NCI-H2029 treated with DMSO at 0.1 percent for 48 hours (cell line): ENCODE measurements around the gene CBX2.
A peak's percentile ranks its signal among the peaks of the same experiment; 100 is the strongest.

Source experiments
- DNase-seq: peaks from one replicate; lab custom pipeline; 2025; lab: John Stamatoyannopoulos, UW

Gene CBX2

DNA sequence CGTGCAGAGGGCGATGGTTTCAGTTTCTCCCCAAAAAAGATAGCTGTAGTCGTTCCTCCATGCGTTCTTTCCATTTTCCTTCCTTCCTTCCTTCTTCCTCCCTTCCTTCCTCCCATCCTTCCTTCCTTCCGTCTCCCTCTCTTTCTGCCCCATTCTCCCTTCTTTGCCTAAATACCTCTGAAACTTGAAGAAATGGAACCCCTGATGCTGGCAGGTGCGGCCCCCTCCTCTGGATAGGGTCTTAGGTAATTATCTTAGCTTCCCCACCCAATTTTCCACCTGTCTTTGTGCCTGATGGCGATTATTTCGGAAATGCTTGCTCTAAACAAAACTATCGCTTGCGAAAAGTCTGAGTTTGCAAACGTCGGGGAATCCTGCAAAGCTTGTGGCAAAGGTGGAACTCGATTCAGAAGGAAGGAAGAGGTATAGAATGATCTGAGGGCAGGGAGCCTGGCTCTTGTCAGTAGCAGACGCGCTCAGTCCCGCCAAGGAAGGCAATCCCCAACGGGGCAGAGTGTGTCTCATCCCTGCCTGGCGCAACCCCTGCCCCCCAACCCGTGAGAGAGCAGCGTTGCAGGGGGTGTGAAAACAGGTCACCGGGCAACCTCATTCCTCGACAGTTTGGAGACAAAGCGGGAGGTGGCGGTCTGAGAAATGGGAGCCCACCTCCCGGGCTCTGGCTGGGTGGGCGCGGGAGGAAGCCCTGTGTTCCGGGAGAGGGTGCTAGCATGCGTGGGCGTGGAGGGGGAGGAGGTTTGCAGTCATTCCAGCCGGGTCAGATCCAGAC, 21.8 kb downstream of the CBX2 start:
- no peak for DNase-seq

DNA sequence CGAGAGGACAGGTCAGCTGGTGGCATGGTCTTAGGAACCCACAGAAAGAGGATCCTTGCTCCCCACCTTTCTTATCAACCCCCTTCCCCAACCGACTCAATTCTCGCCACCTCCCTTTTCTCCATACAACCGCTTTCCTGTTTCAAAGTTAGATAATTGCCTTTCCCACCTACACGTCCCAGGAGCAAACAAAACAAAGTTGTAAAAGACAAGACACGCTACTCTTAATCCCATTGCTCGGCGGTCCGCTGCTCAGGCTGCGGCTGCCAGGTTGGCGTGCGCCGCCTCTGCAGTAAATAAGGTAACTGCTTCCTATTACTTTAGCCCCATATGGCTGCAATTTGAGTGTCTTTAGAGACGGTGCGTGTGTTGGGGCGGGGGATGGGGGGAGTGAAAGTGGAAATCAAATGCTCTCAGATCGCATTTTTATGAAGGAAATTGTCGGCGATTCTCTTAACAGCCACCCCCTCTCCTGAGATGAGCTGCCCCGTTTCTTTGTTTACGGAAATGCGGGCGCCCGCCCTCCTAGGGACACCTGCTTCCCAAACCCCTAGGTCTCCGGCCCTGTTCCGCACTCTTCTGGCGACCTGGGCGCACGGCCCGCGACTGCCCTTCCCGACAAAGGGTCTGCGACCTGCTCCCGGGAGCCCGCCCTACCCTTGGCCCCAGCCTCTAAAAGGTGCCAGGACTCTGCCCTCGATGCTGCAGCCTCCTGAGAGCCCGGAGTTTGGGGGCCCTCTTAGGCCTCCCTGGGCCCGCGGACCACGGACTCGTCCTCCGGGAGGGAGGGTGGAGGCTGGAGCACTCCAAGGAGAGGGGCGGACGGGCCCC, 22.6 kb downstream of the CBX2 start:
- DNase-seq: no peak

DNA sequence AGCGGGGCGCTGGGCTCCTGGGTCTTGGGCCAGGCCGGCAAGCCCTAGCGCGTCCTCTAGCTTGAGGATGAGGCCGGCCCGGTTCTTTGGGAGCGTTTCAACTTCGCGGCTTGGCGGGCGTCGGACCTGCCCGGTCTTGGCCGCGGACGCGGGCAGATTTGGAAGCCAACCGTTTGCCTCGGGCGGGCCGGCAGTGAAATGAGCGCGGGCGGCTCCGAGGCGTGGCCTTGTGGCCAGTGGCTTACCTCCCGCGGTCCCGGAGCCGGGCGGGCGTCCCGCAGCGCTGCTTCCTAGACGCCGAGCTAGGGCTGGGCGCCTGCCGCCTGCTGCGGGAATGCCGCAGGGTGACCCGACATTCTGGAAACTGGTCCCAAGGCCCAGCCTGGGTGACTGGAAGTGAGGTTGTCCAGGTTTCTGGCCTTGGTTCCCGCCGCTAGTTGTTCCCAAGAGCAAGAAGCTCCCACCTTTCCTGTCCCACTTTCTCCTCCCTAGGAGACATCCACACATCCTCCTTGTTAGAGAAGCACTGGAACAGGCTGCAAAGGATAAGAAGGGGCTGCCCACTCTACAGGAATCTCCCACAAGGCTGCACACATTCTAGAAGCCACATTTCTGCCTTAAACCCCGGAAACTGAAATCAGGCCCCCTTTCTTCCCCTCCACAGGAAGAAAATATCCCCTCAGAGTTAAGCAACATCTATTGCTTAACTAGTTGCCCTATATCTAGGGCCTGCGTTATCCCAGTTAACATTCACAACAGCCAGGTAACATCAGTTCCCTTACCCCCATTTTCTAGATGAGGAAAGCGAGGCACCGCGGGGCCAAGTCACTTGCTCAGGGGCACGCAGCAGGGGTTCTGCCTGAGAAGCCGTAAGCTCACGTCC, 23.4 kb downstream of the CBX2 start:
- no peak for DNase-seq

DNA sequence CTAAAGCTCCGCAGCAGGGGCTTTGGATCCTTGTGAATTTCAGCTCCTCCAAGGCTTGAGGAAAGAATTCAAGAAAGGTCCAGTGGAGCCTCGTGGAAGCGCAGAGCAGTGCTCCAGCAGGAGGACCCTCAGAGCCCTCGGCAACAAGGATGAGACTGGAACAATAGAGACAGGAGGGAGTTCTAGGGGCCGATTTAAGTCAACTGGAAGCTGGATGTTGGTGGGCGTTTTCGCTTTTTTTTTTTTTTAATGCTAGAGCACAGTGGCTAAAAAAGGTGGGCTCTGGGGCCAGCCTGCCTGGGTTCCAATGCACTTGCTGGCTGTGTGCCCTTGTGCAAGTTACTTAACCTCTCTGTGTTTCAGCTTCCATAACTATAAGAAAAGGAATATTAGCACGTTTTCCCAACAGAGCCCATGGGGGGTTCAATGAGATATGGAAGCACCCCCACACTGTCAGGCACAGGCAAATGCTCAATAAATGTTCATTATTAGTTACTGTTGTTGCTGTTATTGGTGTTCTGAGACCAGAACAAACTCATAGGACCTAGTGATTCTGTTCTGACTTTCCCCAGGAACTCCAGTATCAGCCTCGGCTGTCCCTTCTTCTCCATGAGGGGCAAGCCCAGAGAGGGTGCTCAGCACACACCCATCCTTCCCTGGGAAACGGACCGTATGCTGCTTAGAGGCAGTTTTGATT, 24.2 kb downstream of the CBX2 start:
- DNase-seq: no peak

DNA sequence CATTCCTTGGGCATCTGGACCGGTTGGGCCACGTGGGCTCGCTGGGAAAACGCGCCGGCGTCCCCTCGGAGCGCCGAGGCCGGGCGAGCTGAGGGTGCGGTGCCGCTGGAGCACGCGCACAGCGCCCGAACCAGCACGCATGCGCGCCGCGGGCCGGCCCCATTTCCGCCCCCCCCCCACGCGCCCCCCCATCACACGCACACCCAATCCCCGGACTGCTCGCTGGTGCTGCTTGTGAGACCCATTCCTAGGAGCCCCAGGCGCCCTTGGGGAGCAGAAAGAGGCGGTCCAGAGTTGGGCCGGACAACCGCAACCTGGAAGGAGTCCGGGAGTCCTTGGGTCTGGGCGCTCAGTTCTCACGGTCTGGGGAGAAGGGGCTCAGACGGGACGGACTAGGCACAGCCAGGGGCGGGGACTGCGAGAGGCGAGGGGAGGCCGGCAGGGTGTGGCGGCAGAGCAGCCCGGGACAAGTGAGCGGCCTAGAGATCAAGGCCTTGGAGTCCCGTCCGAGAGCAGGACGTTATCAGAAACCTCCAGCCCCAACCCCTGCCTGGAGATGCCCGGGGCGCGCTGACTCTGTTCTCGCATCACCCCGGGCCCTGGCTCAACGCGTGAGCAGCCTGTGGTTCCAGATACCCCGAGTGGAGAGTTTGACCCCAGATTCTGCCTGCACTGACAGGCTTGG, 24.9 kb downstream of the CBX2 start:
- DNase-seq: no peak

DNA sequence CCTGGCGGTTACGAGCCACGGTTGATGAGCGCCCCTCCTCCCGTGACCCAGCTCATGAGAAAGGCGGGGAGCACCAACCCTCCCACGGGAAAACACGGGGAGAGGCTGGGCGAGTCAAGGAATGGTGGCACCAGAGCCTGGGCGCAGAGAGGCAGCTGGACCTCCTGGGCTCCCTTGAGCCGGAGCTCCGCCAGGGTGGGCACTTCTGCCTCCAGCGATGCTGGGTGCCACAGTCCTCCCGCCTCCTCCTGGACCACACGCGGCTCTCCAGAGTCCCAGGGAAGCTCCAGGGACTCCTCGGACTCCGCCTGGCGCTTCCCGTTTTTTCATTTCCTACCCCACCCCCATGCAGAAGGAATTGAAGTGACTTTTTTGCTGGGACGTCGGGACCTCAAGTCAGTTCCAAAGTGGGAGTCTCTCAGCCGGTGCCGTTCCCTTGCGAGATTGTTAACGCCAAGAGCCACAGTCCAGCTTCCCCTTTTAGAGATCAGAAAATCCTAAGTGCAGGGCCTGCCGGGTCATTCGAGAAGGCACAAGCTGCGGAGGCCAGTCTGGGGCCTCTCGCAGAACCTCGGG, 25.6 kb downstream of the CBX2 start:
- DNase-seq: no peak

DNA sequence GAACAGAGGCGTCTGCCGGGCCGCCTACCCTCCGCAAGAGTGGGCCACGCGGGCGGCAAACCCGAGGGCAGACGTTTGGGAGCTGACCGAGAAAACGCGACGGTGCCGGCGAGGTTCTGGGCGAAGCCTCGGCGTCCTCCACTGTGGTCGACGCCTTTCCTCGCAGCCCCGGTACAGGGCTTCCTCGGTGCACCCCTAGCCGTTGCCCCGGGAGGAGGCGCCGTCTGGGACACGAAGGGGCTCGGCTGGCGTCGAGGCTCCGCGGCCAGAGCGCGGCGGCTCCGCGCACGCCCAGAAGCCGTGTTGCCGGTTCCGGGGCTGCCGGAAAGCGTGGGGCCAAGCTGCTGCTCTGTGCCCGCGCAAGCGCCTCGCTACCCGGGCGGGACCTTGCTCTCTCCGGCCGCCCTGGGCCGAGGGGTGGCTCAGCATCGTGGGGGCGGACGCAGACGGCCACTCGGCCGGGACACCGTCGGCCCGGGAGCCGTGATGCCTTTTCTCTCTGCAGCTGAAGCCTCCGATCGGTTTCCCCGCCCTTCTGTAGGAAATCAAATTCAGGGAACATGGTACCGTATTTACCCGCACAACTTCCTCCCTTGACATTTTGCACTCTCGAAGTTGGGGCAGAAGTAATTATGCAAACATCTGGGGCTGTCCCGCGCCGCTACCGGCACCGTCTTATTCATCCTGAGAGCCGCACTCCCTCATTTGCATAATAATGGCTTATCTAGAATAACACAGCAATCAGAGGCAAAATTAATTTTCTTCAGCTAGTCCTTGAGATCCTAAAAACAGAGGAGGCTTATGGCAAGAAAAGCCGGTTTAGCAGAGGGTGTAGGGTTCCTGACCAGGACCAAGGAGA, 26.3 kb downstream of the CBX2 start:
- no peak for DNase-seq

DNA sequence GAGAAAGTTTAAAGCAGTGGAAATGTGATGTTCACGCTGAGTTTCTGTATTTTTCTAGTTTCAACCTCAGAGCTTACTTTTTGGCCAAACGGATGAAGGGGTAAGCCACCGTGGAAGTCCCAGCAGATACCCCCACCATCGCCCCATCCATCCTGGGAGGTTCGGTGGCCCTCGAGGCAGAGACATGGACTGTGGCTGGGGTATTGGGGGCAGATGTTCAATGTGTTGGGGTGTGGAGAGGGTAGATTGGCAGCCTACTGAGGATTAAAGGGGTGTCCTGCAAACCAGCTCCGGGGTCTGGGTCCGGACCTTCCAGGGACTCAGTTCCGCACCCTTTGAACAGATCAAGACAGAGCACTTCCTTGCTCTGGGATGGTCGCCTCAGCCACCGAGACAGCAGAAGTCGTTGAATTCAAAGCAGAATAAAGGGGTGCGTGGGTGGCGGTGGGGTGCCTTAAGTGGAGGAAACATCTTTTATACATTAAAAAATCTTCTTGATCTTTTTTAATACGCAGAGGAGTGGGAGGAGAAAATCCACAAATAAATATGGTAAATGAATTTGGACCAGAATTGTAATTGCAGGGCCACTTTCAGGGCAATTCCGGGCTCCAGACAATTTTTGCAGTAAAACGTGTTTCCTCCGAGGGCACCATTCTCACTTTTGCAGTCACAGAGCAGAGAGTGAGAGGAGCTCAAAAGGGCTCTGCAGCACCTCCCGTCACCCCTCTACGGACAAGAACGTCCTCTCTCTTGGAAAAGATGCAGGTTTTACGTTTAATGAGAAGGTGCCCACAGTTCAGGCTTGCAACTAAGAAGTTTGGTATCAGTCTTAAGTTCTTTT, 27.1 kb downstream of the CBX2 start:
- no peak for DNase-seq

DNA sequence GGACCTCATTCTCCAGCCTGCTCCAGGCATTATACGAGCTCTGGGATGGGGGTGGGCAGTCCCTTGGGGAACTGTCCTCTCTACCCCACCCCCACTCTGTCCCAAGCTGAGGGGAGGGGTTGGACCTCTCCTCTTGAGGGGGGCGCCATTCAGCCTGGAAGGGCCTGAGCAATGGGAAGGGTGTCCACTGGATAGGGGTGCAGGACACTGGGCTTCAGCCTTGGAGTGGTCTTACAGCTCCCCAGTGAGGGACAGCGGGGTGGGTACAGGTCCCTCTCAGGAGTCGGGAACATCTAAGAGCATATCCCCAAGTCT, 28.5 kb downstream of the CBX2 start:
- DNase-seq: no peak

DNA sequence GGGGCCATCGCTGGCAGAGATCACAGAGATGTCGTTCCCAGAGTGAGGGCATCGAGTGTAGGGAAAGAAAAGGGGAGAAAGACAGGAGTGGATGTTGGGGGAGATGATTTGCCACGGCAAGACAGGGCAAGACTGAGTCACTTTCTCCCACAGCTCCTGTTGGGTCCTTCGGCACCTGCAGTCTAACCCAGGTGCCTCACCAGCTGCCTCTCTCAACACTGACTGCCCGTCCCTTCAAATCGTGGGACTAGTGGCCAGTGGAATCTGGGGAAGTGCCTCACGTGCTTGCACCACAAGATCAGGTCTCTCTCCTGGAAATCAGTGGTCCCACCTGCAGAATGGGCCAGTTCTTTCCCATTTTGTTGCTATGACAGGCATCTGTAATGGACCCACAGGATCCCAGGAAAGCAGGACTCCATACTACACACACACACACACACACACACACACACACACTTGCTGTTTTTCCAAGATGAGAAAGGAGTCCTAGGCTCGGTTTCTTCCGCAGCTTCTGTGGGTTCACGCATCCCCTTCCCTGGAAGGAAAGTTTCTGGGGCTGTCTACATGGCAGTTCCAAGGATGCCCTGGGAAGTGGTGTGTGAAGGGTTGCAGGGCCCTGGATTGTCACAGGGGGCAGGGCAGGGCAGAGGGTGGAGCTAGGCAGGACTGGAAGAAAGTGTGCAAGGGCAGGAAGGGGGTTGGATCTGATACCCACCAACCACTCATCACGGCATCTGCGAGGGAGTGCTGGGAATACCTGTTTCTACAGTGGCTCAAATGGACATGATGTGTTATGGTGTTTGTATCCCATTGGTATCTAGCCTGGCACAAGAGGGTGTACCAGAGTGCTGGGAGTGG, 29.1 kb downstream of the CBX2 start:
- DNase-seq: no peak

DNA sequence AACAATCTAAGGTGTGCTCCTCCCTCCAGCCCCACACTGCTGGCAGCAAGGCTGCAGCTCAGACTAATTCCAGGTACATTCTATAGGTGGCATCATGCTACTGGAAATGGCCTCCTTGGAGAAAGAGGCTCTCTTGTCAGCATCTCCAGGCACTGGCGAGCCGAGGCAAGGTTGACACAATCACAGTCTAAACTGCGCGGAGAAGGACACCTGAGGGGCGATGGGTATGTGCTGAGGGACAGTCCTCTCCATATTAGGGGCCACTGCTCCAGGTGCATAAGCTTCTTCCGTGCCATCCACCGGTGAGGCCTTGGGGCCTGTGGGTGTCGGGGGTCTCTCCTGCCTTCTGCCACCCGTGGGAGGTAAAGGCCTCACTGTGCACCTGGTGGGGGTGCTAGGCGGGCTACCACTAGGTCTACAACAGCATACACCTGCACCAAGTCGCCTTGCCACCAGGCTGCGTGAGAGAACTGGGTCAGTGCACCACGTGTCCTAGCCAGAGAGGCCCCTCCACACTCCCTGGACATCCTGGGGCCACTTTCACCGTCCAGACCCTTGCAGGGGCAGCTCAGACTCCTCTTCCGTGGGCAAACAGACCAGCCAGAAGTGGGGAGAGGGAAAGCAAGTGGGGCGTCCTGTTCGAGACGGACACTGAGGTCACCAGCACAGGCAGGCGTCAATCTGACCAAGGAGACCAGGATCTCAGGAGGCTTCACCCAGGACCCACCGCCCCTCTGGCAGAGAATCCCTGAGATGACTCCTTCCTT, 31.0 kb downstream of the CBX2 start:
- peak; percentile 48 for DNase-seq

DNA sequence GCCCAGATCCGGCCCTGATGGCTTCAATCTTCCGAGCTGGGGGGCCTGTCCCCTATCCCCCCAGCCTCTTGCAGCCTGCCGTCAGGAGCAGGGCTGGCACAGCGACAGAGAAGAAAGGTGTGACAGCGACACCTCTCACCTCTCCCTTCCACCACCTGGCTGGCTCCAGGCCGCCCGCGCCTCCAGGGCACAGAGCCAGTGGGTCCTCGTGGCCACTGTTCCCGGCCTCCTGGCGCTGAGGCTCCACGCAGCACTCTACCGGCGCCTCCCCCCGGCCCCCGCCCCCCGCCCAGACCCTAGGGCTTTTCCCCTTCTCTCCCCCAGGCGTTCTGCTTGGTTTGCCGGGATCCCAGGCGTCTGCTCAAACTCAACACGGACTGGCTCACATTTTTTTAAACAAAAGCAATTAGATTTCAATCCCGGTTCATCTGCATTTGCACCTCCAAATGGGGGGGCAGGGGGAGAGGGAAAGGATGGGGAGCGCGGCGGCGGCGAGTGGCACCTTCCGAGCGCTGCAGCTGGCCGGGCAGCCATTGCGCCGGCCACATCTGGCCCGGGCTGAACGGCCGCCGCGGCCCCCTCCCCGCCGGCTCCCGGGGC, 31.7 kb downstream of the CBX2 start:
- DNase-seq: peak; percentile 58

DNA sequence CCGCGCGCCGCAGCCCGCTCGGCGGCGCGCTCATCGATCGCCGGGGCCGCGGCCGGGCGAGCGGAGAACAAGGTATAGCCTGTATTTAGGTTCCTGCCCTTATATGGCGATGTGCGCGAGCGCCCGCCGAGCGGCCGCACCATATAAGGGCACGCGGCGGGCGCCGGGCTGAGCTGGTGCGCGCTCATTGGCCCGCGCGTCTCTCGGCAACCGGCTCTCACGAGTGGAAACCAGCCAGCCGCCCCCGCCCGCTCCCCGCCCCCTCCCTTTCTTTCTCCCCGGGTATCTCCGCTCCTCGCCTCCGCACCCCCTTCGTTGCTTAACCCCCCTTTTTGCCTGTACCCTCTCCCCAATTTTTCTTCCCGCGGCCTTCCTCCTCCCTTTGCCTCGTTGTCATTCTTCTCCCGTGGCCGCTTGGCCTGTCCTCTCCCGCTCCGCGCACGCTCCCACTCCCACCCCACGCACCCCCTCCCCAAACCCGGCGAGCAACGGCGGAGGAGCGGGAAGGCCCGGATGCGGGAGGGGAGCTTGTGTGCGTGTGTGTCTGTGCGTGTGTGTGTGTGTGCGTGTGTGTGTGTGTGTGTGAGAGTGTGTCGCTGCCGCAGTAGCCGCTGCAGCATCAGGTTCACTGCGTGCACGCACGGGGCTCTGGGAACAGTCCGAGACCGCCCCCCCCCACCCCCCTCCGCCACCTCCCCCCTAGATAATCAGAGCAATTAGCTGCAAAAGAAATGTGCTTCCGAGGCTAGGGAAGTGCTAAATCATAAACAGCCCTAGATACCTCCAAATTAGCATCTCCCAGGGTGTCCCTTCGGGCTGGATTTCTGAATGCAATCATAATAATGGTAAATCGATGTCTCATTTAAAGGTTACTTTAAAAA, 32.4 kb downstream of the CBX2 start:
- DNase-seq: peak; percentile 63

DNA sequence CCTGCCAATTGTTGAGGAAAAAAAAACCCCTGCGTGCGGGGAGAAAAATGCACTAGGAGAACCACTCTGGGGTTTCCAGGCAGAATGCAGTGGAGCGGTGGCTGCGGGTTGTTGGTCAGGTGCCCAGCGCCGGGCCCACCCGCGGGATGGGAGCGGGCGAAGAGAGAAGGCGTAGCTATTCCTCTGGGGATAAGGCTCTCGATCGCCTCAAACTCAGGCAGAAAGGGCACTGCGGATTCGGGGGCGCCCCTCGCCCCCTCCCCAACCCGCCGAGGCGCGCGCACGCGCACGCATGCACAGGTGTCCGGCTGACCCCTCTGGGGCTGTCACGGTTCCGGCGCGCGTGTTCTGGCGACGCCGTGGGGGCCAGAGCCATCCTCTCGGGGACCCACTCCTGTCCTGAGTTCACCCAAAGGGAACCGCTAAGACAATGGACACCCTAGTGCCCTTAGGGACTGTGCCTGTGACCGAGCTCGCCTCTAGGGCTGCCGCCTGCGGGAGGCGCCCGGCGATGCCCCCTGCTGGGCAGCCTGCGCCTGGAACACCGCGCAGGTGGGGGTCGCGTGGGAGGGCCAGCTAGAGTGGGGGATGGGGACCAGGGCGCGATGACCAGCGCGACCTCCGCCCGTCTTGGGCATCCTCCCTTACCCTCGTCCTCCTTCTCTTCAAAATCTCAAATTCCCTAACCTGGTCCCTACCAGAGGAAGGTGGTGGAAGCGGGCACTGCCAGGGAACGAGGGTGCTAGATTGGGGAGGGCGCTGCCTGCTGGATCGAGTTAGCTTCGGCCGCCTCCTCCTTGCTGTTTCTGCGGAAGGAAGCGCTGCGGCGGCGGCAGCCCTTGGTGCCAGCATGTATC, 33.3 kb downstream of the CBX2 start:
- peak; percentile 83 for DNase-seq

DNA sequence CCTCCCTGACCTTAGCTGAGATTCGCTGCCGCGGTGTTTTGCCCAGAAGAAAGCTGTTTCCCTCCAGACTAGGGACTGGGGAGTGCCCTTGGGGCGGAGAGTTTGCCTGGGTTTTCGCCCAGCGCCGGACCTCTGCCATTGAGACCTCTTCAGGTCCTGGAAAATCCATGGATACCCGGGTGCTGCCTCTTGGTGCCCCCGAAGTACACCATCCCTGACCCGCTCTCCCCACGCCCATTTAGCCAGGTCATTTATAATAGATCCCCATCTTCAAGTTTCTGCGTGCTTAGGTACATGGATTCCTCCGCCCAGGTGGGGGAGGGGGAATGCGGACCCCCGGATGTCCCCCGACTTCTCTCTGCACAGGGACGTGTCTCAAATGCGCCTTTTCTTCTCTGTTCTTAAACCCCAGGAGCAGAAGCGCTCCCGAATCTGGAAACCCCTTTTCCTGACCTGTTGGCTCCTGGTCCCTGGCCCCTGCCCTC, 34.0 kb downstream of the CBX2 start:
- no peak for DNase-seq
